Thyroid gland (tissue), 4 donors: ENCODE data around the gene SGSH. TPM values are rescaled to one million over a fixed set of nuclear protein-coding genes. Genes with fewer than 3 reads are reported as not detected.
"Not testable (repeated sequence)": the region's sequence is repeated elsewhere in the genome, so short reads cannot be mapped to it uniquely, and the experiment has no call there.

Experiments
- DNase-seq, 2 donors: peaks; one replicate each; pipeline ENCODE4 v3.0.0-alpha.2; 2019
- H3K27ac ChIP-seq, 3 donors: fragments of 200-600 bp; sonication (generic); 1 replicate in 2 of 3; 2 replicates in 1 of 3; pipeline ENCODE4 v1.5.1; 2016 to 2019; ENCODE audit warnings: mild to moderate bottlenecking in 1 of 3, moderate library complexity in 1 of 3
- H3K27me3 ChIP-seq: fragments of 200-600 bp; sonication (generic); one replicate; pipeline ENCODE4 v1.5.1; 2019
- H3K36me3 ChIP-seq, 2 donors: fragments of 200-600 bp; sonication (generic); one replicate each; pipeline ENCODE4 v1.5.1; 2016 to 2019
- H3K4me1 ChIP-seq, 2 donors: fragments of 200-600 bp; sonication (generic); one replicate each; pipeline ENCODE4 v1.5.1; 2017 to 2019
- H3K4me3 ChIP-seq, 3 donors: fragments of 200-600 bp; sonication (generic); replicated peaks in 1 of 3; 1 replicate in 2 of 3; 2 replicates in 1 of 3; pipeline ENCODE4 v1.5.1; 2016; ENCODE audit warnings: mild to moderate bottlenecking in 1 of 3
- H3K9me3 ChIP-seq: fragments of 200-600 bp; sonication (generic); one replicate; pipeline ENCODE4 v1.5.1; 2017
- CTCF ChIP-seq, 6 experiments: fragments of 200-600 bp in 3 of 6; fragments of 450-650 bp in 3 of 6; sonication (generic) in 3 of 6; IDR thresholded peaks; one replicate each; pipeline ENCODE4 v1.5.1; 2016 to 2019; ENCODE audit warnings: antibody characterized with exemption in 6 of 6, mild to moderate bottlenecking in 2 of 6, inconsistent platforms in 1 of 6, moderate library complexity in 1 of 6
- POLR2A ChIP-seq, 2 donors: fragments of 450-650 bp; IDR thresholded peaks; one replicate each; pipeline ENCODE4 v1.6.1; 2017; ENCODE audit warnings: antibody characterized with exemption in 2 of 2, mild to moderate bottlenecking in 2 of 2, moderate library complexity in 1 of 2
- WGBS, 2 donors: methylation state at CpG; one replicate each; pipeline ENCODE4 v1.1.5; 2017; 5-methylcytosine and 5-hydroxymethylcytosine counted together
- intact Hi-C: fragments of 100-400 bp; cut with DNase I; formaldehyde crosslinking; loops from one replicate; pipeline ENCODE4 v1.15.1; 2023
- total RNA-seq, 4 donors: library from RNA; depleted of rRNA; stranded (reverse); fragments of >200 nt; gene quantifications; one replicate each; pipeline ENCODE4 v1.2.3, GENCODE V29; 2016

Gene SGSH
- total RNA-seq, 4 donors from 2014 or later: 31.8 to 48.5 (median 38.2) TPM

- TF ChIP-seq CTCF (IDR thresholded peaks at IDR 0.05) (no peak), POLR2A (IDR thresholded peaks at IDR 0.05) (no peak)
- Histone ChIP-seq H3K9me3 (no peaks in the 10 kb centered on the region), H3K27me3 (no peaks in the 10 kb centered on the region), H3K27ac (no peak overlapping the region), H3K36me3 (no peaks in the 10 kb centered on the region), H3K4me3 (no peak overlapping the region), H3K4me1 (no peaks in the 10 kb centered on the region)
- no peak for DNase-seq
- intact Hi-C loops: no loop called here
- WGBS, 2 donors: 81 to 100% methylated on average over 4 to 10 of the region's 11 CpGs
Measured at GRCh38 chr17:80203471-80203963, 16.6 kb downstream of the SGSH start.

GRCh38 chr17:80202197-80202596, 17.9 kb downstream of the SGSH start:
- WGBS, 2 donors: 85 to 93% methylated on average over 8 to 17 of the region's 17 CpGs
- H3K9me3 ChIP-seq: no peaks in the 10 kb centered on the region
- no peak overlapping the region for H3K27ac ChIP-seq
- no peaks in the 10 kb centered on the region for H3K36me3 ChIP-seq
- intact Hi-C loops: no loop called here
- DNase-seq: no peak
- no peak overlapping the region for H3K4me3 ChIP-seq
- TF ChIP-seq CTCF (IDR thresholded peaks at IDR 0.05) (no peak), POLR2A (IDR thresholded peaks at IDR 0.05) (no peak)
- no peaks in the 10 kb centered on the region for H3K27me3 ChIP-seq
- H3K4me1 ChIP-seq: no peaks in the 10 kb centered on the region

GRCh38 chr17:80201446-80201845, 18.7 kb downstream of the SGSH start:
- intact Hi-C loops: no loop called here
- 89 to 90% methylated on average over 13 to 15 of the region's 15 CpGs for WGBS, 2 donors
- DNase-seq: no peak

GRCh38 chr17:80199295-80199694, 20.8 kb downstream of the SGSH start:
- intact Hi-C loops, H3K27ac ChIP-seq, H3K4me3 ChIP-seq, H3K27me3 ChIP-seq, H3K9me3 ChIP-seq, H3K4me1 ChIP-seq, H3K36me3 ChIP-seq, DNase-seq: not testable (repeated sequence)
- WGBS, 2 donors: 70 to 73% methylated on average over 6 of the region's 6 CpGs

More at GRCh38 chr17:80201446-80201845, 18.7 kb downstream of the SGSH start:
- H3K36me3 ChIP-seq: no peaks in the 10 kb centered on the region
- no peak for TF ChIP-seq POLR2A (IDR thresholded peaks at IDR 0.05)
- TF ChIP-seq CTCF (IDR thresholded peaks at IDR 0.05): no peak
- H3K27me3 ChIP-seq: no peaks in the 10 kb centered on the region
- no peak overlapping the region for H3K4me3 ChIP-seq
- no peaks in the 10 kb centered on the region for H3K4me1 ChIP-seq
- H3K9me3 ChIP-seq: no peaks in the 10 kb centered on the region
- H3K27ac ChIP-seq: no peak overlapping the region

- H3K4me1 ChIP-seq: peaks cover 0 to 7% of the 10 kb centered on the region in 2 donors
- DNase-seq: no peak
- no peak overlapping the region for H3K4me3 ChIP-seq
- intact Hi-C loops: no loop called here
- H3K27ac ChIP-seq: no peak overlapping the region
- no peak for TF ChIP-seq CTCF (IDR thresholded peaks at IDR 0.05)
- no peak for TF ChIP-seq POLR2A (IDR thresholded peaks at IDR 0.05)
- H3K27me3 ChIP-seq: no peaks in the 10 kb centered on the region
- H3K9me3 ChIP-seq: no peaks in the 10 kb centered on the region
- 52 to 77% methylated on average over 7 to 27 of the region's 27 CpGs for WGBS, 2 donors
- no peaks in the 10 kb centered on the region for H3K36me3 ChIP-seq
Measured at GRCh38 chr17:80198144-80198661, 21.9 kb downstream of the SGSH start.
